IMR-90 (cell line): Measurements from ENCODE around the gene URAD.

ENCODE experiments used
- BHLHE40 ChIP-seq: fragments of 150-350 bp; IDR thresholded peaks from 2 replicates; pipeline ENCODE4 v1.6.1; 2016; ENCODE audit warnings: mild to moderate bottlenecking, low read depth, low read length
- CTCF ChIP-seq: conservative IDR thresholded peaks from 2 replicates; pipeline ENCODE4 v1.5.1; 2012; ENCODE audit warnings: mild to moderate bottlenecking, low read depth, low read length, improper control_type of control experiment
- ELK1 ChIP-seq: fragments of 150-350 bp; IDR thresholded peaks from 2 replicates; pipeline ENCODE4 v1.6.1; 2016; ENCODE audit warnings: low read depth, mild to moderate bottlenecking, low read length, moderate library complexity, borderline replicate concordance
- NFE2L2 ChIP-seq: fragments of 150-350 bp; IDR thresholded peaks from 2 replicates; pipeline ENCODE4 v1.6.1; 2016; ENCODE audit warnings: low read depth, mild to moderate bottlenecking, low read length
- POLR2A ChIP-seq: IDR thresholded peaks from 2 replicates; pipeline ENCODE4 v1.6.1; 2012; ENCODE audit warnings: mild to moderate bottlenecking, low read depth, low read length
- RAD21 ChIP-seq: IDR thresholded peaks from 2 replicates; pipeline ENCODE4 v1.6.1; 2012; ENCODE audit warnings: low read length, improper control_type of control experiment
- RFX5 ChIP-seq: IDR thresholded peaks from 2 replicates; pipeline ENCODE4 v1.8.0; 2012; ENCODE audit warnings: low read depth, mild to moderate bottlenecking, low read length, moderate library complexity

GRCh38 chr13:28022848-28023518 is 34.5 kb upstream of the URAD start:
- TF ChIP-seq RFX5 (no peak), CTCF (no peak), POLR2A (no peak), BHLHE40 (no peak), ELK1 (no peak), RAD21 (no peak), NFE2L2 (no peak)
